Sigmoid colon (tissue), 7 donors: Measurements from ENCODE around the gene ZNF248. TPM values are rescaled to one million over a fixed set of nuclear protein-coding genes. Genes with fewer than 3 reads are reported as not detected.

Experiments used
- DNase-seq: peaks from one replicate; pipeline ENCODE4 v3.0.0-alpha.2; 2019
- H3K27ac ChIP-seq, 4 donors: fragments of 200-600 bp; sonication (generic); one replicate each; pipeline ENCODE4 v1.5.1; 2016 to 2019; ENCODE audit warnings: mild to moderate bottlenecking in 1 of 4
- H3K27me3 ChIP-seq, 3 donors: fragments of 200-600 bp; sonication (generic); one replicate each; pipeline ENCODE4 v1.5.1; 2019; ENCODE audit warnings: mild to moderate bottlenecking in 1 of 3
- H3K36me3 ChIP-seq, 4 donors: fragments of 200-600 bp; sonication (generic); one replicate each; pipeline ENCODE4 v1.5.1; 2016 to 2019
- H3K4me1 ChIP-seq, 4 donors: fragments of 200-600 bp; sonication (generic); one replicate each; pipeline ENCODE4 v1.5.1; 2017 to 2019
- H3K4me3 ChIP-seq, 4 donors: fragments of 200-600 bp; sonication (generic); one replicate each; pipeline ENCODE4 v1.5.1; 2017 to 2019; ENCODE audit warnings: mild to moderate bottlenecking in 2 of 4, moderate library complexity in 1 of 4
- H3K9me3 ChIP-seq, 4 donors: fragments of 200-600 bp in 3 of 4; sonication (generic) in 3 of 4; one replicate each; pipeline versions ENCODE4 v1.5.1 to v1.6.1; 2013 to 2019
- EP300 ChIP-seq, 4 donors: sonication (generic); formaldehyde crosslinking; IDR thresholded peaks; one replicate each; pipeline ENCODE4 v1.6.1; 2017; ENCODE audit warnings: antibody characterized with exemption in 4 of 4
- POLR2A ChIP-seq, 2 donors: fragments of 450-650 bp; IDR thresholded peaks; one replicate each; pipeline ENCODE4 v1.6.1; 2016; ENCODE audit warnings: antibody characterized with exemption in 2 of 2, mild to moderate bottlenecking in 2 of 2, moderate library complexity in 2 of 2
- POLR2AphosphoS5 ChIP-seq, 4 donors: sonication (generic); formaldehyde crosslinking; IDR thresholded peaks; one replicate each; pipeline ENCODE4 v1.6.1; 2017; ENCODE audit warnings: antibody characterized with exemption in 4 of 4
- WGBS, 2 donors: extraction: QIAGEN DNeasy Blood & Tissue Kit; methylation state at CpG; one replicate each; pipeline ENCODE4 v1.1.7; 2013; 5-methylcytosine and 5-hydroxymethylcytosine counted together
- intact Hi-C: fragments of 100-400 bp; cut with DNase I; formaldehyde crosslinking; loops from one replicate; pipeline ENCODE4 v1.15.1; 2023
- polyA plus RNA-seq, 3 donors: library from polyadenylated mRNA; stranded (reverse); fragments of 200-250 nt; gene quantifications; one replicate each; pipeline ENCODE4 v1.2.3, GENCODE V29; 2013
- total RNA-seq, 4 donors: library from RNA; depleted of rRNA; stranded (reverse); fragments of >200 nt; gene quantifications; one replicate each; pipeline ENCODE4 v1.1.0, GENCODE V29; 2016
- TF ChIP-seq, protein P1 (sequence below), 4 experiments: fragments of 450-650 bp in 3 of 4; fragments of 200-600 bp in 1 of 4; IDR thresholded peaks; one replicate each; pipeline ENCODE4 v1.5.1; 2016 to 2019; ENCODE audit warnings: antibody characterized with exemption in 4 of 4, mild to moderate bottlenecking in 3 of 4, moderate library complexity in 2 of 4
- donor health status: healthy with polysubstance abuse.
- donor health status: Bipolar disorder and iron deficiency.
- donor health status: healthy.

The ZNF248 gene
- total and polyA plus RNA-seq, 7 donors, result 1.8 to 46.4 (median 40.2) TPM

DNA sequence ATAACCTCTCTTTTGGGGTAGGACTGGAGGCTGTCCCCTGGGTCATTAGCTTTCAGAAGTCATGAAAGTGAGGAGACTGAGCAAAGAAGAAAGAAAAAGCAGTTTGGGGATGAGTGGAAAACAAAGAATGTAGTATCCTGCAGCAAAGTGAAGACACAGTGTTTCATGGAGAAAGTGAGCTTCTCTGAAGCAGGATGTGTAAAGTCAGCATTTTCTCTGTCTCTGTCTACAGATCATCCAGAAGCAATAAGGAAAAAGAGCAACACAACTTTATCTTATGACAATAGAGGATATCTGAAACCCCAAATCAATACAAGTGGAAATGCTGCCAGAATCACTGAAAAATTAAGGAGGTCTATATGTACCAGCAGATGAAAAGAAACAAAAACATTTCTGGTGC, 28.4 kb upstream of the ZNF248 start:
- no peak for DNase-seq
- intact Hi-C loops, result no loop called here
- peaks cover 0 to 8% (median 1%) of the 10 kb centered on the region in 4 donors for H3K9me3 ChIP-seq
- H3K4me1 ChIP-seq, result peaks cover 0 to 3% (median 0%) of the 10 kb centered on the region in 4 donors
- no peaks in the 10 kb centered on the region for H3K36me3 ChIP-seq
- H3K27me3 ChIP-seq, result no peaks in the 10 kb centered on the region
- H3K4me3 ChIP-seq, result no peak overlapping the region
- no peak overlapping the region for H3K27ac ChIP-seq
- TF ChIP-seq, protein P1, sequence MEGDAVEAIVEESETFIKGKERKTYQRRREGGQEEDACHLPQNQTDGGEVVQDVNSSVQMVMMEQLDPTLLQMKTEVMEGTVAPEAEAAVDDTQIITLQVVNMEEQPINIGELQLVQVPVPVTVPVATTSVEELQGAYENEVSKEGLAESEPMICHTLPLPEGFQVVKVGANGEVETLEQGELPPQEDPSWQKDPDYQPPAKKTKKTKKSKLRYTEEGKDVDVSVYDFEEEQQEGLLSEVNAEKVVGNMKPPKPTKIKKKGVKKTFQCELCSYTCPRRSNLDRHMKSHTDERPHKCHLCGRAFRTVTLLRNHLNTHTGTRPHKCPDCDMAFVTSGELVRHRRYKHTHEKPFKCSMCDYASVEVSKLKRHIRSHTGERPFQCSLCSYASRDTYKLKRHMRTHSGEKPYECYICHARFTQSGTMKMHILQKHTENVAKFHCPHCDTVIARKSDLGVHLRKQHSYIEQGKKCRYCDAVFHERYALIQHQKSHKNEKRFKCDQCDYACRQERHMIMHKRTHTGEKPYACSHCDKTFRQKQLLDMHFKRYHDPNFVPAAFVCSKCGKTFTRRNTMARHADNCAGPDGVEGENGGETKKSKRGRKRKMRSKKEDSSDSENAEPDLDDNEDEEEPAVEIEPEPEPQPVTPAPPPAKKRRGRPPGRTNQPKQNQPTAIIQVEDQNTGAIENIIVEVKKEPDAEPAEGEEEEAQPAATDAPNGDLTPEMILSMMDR (IDR thresholded peaks at IDR 0.05), result no peak
- no peak for TF ChIP-seq EP300 (IDR thresholded peaks at IDR 0.05)
- no peak for TF ChIP-seq POLR2AphosphoS5 (IDR thresholded peaks at IDR 0.05)
- no peak for TF ChIP-seq POLR2A (IDR thresholded peaks at IDR 0.05)

GRCh38 chr10:37872955-37873354, 15.5 kb upstream of the ZNF248 start:
- Histone ChIP-seq H3K4me1 (no peaks in the 10 kb centered on the region), H3K27me3 (no peaks in the 10 kb centered on the region), H3K4me3 (no peak overlapping the region), H3K36me3 (no peaks in the 10 kb centered on the region), H3K9me3 (no peaks in the 10 kb centered on the region), H3K27ac (no peak overlapping the region)
- no peak for DNase-seq
- WGBS, 2 donors, result 80 to 87% methylated on average over 4 of the region's 4 CpGs
- intact Hi-C loops, result no loop called here
- TF ChIP-seq, protein P1 (IDR thresholded peaks at IDR 0.05), result no peak
- no peak for TF ChIP-seq EP300 (IDR thresholded peaks at IDR 0.05)
- no peak for TF ChIP-seq POLR2A (IDR thresholded peaks at IDR 0.05)
- no peak for TF ChIP-seq POLR2AphosphoS5 (IDR thresholded peaks at IDR 0.05)

DNA sequence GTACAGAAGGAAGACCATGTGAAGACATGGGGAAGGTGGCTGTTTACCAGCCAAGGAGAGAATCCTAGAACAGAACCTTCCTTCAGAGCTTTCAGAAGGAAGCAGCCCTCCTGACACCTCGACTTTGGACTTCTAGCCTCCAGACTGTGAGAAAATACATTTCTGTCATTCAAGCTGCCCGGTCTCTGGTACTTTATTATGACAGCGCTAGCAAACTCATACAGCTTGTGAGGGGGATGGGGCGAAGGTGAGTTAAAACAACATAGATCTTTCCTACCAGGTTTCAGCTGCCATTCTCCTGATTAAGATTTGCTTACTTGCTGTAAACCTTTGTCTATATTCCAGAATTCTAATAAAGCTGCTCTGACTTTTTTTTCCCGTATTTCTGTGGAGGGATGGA, 14.9 kb upstream of the ZNF248 start:
- intact Hi-C loops, result no loop called here
- Histone ChIP-seq H3K4me1 (no peaks in the 10 kb centered on the region), H3K4me3 (no peak overlapping the region), H3K27ac (no peak overlapping the region), H3K27me3 (no peaks in the 10 kb centered on the region), H3K9me3 (no peaks in the 10 kb centered on the region), H3K36me3 (no peaks in the 10 kb centered on the region)
- 83 to 85% methylated on average over 5 of the region's 5 CpGs for WGBS, 2 donors
- DNase-seq, result no peak
- no peak for TF ChIP-seq POLR2AphosphoS5 (IDR thresholded peaks at IDR 0.05)
- no peak for TF ChIP-seq POLR2A (IDR thresholded peaks at IDR 0.05)
- no peak for TF ChIP-seq EP300 (IDR thresholded peaks at IDR 0.05)
- TF ChIP-seq, protein P1 (IDR thresholded peaks at IDR 0.05), result no peak

DNA sequence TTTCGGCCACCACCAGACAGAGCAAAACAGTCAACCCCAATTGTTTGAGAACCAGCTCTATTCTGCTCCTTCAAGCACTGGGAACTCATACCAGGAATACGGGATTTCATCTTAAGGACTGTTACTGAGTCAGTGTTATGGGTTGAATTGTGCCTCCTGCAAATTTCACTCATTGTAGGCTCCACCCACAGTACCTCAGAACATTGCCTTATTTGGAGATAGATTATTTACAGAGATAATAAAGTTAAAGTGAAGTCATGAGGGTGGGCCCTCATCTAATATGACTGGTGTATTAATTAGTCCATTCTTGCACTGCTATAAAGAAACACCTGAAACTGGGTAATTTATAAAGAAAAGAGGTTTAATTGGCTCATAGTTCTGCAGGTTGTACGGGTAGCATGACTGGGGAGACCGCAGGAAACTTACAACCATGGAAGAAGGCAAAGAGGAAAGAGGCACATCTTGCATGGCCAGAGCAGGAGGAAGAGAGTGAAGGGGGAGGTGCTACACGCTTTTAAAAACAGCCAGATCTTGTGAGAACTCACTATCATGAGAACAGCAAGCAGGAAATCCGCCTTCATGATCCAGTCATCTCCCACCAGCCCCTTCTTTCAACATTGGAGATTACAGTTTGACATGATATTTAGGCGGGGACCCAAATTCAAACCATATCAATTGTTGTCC, 14.3 kb upstream of the ZNF248 start:
- DNase-seq, result no peak
- no peak overlapping the region for H3K27ac ChIP-seq
- no peak for TF ChIP-seq POLR2AphosphoS5 (IDR thresholded peaks at IDR 0.05)
- TF ChIP-seq POLR2A (IDR thresholded peaks at IDR 0.05), result no peak
- TF ChIP-seq EP300 (IDR thresholded peaks at IDR 0.05), result no peak
- TF ChIP-seq, protein P1 (IDR thresholded peaks at IDR 0.05), result no peak
- H3K9me3 ChIP-seq, result no peaks in the 10 kb centered on the region
- H3K4me1 ChIP-seq, result peaks cover 0 to 4% (median 0%) of the 10 kb centered on the region in 4 donors
- 70 to 81% methylated on average over 7 of the region's 7 CpGs for WGBS, 2 donors
- H3K36me3 ChIP-seq, result no peaks in the 10 kb centered on the region
- H3K27me3 ChIP-seq, result no peaks in the 10 kb centered on the region
- intact Hi-C loops, result no loop called here
- H3K4me3 ChIP-seq, result no peak overlapping the region

- no peak for DNase-seq
Observed at GRCh38 chr10:37871143-37871542, 13.7 kb upstream of the ZNF248 start.

More at GRCh38 chr10:37871143-37871542, 13.7 kb upstream of the ZNF248 start:
- Histone ChIP-seq H3K27me3 (no peaks in the 10 kb centered on the region), H3K4me3 (no peak overlapping the region), H3K27ac (no peak overlapping the region), H3K36me3 (no peaks in the 10 kb centered on the region), H3K4me1 (peaks cover 0 to 10% (median 0%) of the 10 kb centered on the region in 4 donors), H3K9me3 (no peaks in the 10 kb centered on the region)
- no peak for TF ChIP-seq POLR2AphosphoS5 (IDR thresholded peaks at IDR 0.05)
- TF ChIP-seq EP300 (IDR thresholded peaks at IDR 0.05), result no peak
- TF ChIP-seq, protein P1 (IDR thresholded peaks at IDR 0.05), result no peak
- no peak for TF ChIP-seq POLR2A (IDR thresholded peaks at IDR 0.05)
- 48 to 77% methylated on average over 2 of the region's 2 CpGs for WGBS, 2 donors
- intact Hi-C loops, result no loop called here
